ENCODE measurements around the gene PRG3.
"Not testable (repeated sequence)": the region's sequence is repeated elsewhere in the genome, so short reads cannot be mapped to it uniquely, and the experiment has no call there.

The PRG3 gene

GRCh38 chr11:57340039-57340615, 40.8 kb downstream of the PRG3 start:
- no peak for TF ChIP-seq CTCF (IDR thresholded peaks at IDR 0.05; ENCODE audit: poor library complexity, severe bottlenecking)
- Histone ChIP-seq H3K27me3 (ENCODE audit: insufficient read depth, poor library complexity, severe bottlenecking) (no peaks in the 10 kb centered on the region), H3K27ac (ENCODE audit: poor library complexity, severe bottlenecking) (no peak overlapping the region), H3K4me1 (ENCODE audit: insufficient read depth, poor library complexity, severe bottlenecking) (peaks cover 5% of the 10 kb centered on the region), H3K4me3 (ENCODE audit: severe bottlenecking) (no peak overlapping the region), H3K36me3 (ENCODE audit: low read depth) (no peaks in the 10 kb centered on the region), H3K9me3 (ENCODE audit: severe bottlenecking) (no peaks in the 10 kb centered on the region)
- DNase-seq (ENCODE audit: low spot score) (no peak), ATAC-seq (ENCODE audit: low read depth) (no peak)

GRCh38 chr11:57339328-57339727, 41.6 kb downstream of the PRG3 start:
- no peak for DNase-seq (ENCODE audit: low spot score)
- no peak for ATAC-seq (ENCODE audit: low read depth)

GRCh38 chr11:57338142-57338541, 42.8 kb downstream of the PRG3 start, which contains the start of gene P2RX3:
TSS of gene P2RX3 (plus strand) at chr11:57338352. CDS start at chr11:57338551, 199 bp downstream.
- DNase-seq (ENCODE audit: low spot score) = no peak
- TF ChIP-seq CTCF (IDR thresholded peaks at IDR 0.05; ENCODE audit: poor library complexity, severe bottlenecking) = no peak
- H3K4me1 ChIP-seq (ENCODE audit: insufficient read depth, poor library complexity, severe bottlenecking) = peaks cover 14% of the 10 kb centered on the region
- H3K27ac ChIP-seq (ENCODE audit: poor library complexity, severe bottlenecking) = no peak within 1 kb of the TSS
- no peak for ATAC-seq (ENCODE audit: low read depth)
- H3K36me3 ChIP-seq (ENCODE audit: low read depth) = peaks cover 19% of the 10 kb centered on the region
- H3K9me3 ChIP-seq (ENCODE audit: severe bottlenecking) = no peaks in the 10 kb centered on the region
- H3K27me3 ChIP-seq (ENCODE audit: insufficient read depth, poor library complexity, severe bottlenecking) = no peaks in the 10 kb centered on the region
- no peak within 1 kb of the TSS for H3K4me3 ChIP-seq (ENCODE audit: severe bottlenecking)

More at GRCh38 chr11:57339328-57339727, 41.6 kb downstream of the PRG3 start:
- Histone ChIP-seq H3K9me3 (ENCODE audit: severe bottlenecking) (no peaks in the 10 kb centered on the region), H3K36me3 (ENCODE audit: low read depth) (peaks cover 7% of the 10 kb centered on the region), H3K27me3 (ENCODE audit: insufficient read depth, poor library complexity, severe bottlenecking) (no peaks in the 10 kb centered on the region), H3K4me1 (ENCODE audit: insufficient read depth, poor library complexity, severe bottlenecking) (peaks cover 12% of the 10 kb centered on the region), H3K27ac (ENCODE audit: poor library complexity, severe bottlenecking) (no peak overlapping the region), H3K4me3 (ENCODE audit: severe bottlenecking) (no peak overlapping the region)
- TF ChIP-seq CTCF (IDR thresholded peaks at IDR 0.05; ENCODE audit: poor library complexity, severe bottlenecking) = no peak

- peaks cover 14% of the 10 kb centered on the region for H3K4me1 ChIP-seq (ENCODE audit: insufficient read depth, poor library complexity, severe bottlenecking)
- ATAC-seq (ENCODE audit: low read depth); DNase-seq (ENCODE audit: low spot score); H3K9me3 ChIP-seq (ENCODE audit: severe bottlenecking); H3K27me3 ChIP-seq (ENCODE audit: insufficient read depth, poor library complexity, severe bottlenecking); H3K4me3 ChIP-seq (ENCODE audit: severe bottlenecking); H3K27ac ChIP-seq (ENCODE audit: poor library complexity, severe bottlenecking): not testable (repeated sequence)
- peaks cover 32% of the 10 kb centered on the region for H3K36me3 ChIP-seq (ENCODE audit: low read depth)
These were observed 44.1 kb downstream of the PRG3 start for GRCh38 chr11:57336856-57337255.

GRCh38 chr11:57336111-57336666, 44.8 kb downstream of the PRG3 start:
- DNase-seq (ENCODE audit: low spot score) (no peak), ATAC-seq (ENCODE audit: low read depth) (no peak)
- TF ChIP-seq CTCF (IDR thresholded peaks at IDR 0.05; ENCODE audit: poor library complexity, severe bottlenecking) = peak; percentile 10
- Histone ChIP-seq H3K27me3 (ENCODE audit: insufficient read depth, poor library complexity, severe bottlenecking) (no peaks in the 10 kb centered on the region), H3K36me3 (ENCODE audit: low read depth) (peaks cover 38% of the 10 kb centered on the region), H3K27ac (ENCODE audit: poor library complexity, severe bottlenecking) (peak overlapping the region; percentile 61), H3K4me1 (ENCODE audit: insufficient read depth, poor library complexity, severe bottlenecking) (peaks cover 14% of the 10 kb centered on the region), H3K9me3 (ENCODE audit: severe bottlenecking) (no peaks in the 10 kb centered on the region), H3K4me3 (ENCODE audit: severe bottlenecking) (peak overlapping the region; percentile 77)

All from RWPE2 (cell line).